ENCODE measurements around the gene CPNE5.

CPNE5 gene

GRCh38 chr6:36833182-36833789 lies 6.0 kb downstream of the CPNE5 start:
- DNase-seq: no peak

DNA sequence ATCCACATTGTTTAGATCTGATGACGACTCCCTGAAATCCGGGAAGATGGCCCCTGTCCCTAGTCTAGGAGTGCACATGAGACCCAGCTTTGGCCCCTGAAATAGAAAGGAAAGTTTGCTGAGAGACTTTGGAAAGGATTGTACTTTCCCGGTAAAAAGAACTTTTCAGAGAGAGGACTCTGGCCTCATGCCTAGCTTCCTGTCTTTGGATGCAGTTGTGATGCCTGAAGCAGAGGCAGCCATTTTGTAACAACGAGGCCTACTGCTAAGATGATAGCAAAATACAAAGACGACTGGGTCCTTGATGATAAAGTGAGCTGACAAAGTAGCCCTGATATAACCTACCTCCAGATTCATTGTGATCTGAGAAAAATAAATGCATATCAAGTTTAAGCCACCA lies 6.9 kb downstream of the CPNE5 start:
- no peak for DNase-seq

GRCh38 chr6:36830577-36830976 lies 8.7 kb downstream of the CPNE5 start:
- DNase-seq: no peak

GRCh38 chr6:36829919-36830544 lies 9.2 kb downstream of the CPNE5 start:
- DNase-seq: no peak

DNA sequence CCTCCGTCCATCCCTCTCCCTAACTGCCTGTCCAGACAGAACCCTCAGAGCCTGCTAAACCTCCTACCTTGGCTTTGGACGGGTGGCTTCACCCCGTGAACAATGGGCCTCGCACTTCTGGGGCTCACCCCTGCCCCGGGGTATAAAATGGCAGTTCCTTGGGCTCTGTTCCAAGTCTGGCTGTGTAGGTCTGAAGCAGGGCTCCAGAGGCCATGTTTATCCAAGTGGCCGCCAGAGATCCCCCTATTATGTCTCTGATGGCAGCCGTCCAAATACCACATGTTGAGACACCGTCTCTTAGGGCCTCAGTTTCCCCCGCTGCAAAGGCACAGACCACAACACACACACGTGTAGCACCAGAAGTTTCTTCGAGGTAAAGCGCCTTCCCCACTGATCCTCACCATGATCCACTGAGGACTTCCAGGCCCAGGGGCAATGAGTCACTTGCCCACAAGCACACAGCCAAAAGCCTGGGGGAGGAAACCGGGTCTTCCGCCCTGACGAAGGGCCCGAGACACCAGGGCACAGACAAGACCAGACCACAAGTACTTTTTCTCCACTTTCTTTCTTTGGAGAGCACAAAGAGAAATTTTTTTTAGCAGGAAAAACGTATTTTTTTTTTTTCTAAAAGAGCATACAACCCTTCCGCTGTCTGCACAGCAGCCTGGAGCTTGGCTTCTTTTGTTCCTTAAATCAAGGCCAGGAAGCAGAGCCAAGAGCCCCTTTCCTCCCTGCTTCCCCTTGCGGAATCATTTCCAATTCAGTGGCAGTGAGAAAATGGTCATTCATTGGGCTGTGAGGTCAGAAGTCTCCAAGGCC lies 11.8 kb downstream of the CPNE5 start:
- peak; percentile 51 for DNase-seq

DNA sequence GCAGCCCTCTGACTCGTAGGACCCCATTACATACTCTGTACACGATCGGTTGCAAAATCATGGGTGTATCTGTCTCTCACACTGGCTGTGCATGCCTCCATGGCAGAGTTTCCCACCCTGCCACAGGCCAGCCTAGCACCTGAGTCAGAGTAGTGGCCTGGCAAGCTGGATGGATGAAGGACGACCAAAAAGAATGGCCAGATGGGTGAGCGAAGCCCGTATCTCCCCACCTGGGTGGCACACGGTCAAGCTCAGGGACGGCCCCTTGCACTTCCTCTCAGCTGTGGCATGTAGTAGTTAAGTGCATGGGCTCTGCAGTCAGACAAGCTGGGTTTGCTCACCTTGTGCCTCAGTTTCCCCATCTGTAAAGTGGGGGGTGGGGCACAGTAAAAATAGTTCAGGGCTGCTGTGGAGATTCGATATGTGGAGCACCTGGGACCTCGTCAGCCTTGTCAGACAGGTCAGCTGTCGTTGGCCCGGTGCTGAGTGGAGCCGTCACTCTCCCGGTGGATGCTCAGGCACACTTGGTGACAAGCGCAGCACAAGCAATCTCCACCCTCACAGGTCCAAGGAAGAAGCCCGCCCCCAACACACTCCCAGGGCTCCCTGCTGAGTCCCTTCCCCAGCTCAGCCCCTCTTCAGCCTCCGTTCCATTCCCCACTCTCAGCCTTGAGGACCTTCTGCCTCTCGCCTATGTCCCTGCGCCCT lies 12.6 kb downstream of the CPNE5 start:
- no peak for DNase-seq

DNA sequence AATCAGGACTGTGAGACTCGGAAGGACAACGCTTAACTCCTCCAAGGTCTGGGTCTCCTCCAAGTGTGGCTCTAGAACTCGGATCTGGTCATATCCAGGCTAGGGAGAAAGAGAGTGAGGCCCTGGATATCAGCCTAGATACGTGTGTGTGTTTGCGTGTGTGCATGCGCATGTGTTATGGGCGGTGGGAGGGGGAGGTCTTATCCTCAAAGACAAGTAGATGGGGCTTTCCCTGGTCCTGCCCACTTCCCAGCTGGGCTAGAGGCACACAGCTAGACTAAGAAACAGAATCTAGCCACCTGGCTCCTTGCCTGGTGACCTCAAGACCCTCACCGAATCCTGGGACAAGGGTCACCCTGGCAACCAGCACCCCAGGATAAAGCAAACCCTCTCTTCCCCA lies 13.2 kb downstream of the CPNE5 start:
- no peak for DNase-seq

DNA sequence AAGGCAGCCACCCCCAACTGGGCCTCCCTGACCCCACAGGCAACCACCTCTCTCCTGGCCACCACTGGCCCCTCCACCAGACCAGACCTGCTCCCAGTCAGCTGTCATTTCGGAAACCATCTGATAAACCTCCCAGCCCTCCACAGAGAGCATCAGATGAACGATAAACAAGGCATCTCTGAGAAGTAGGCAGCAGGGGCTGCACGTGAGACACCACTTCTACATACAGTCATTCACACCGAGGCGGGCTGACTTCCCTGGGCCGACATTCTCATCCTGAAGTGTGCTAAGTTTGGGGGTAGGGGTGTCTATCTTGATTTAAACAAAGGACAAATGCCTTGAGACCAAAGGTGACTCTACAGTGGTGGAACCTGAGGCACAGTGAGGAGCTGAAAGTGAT lies 13.8 kb downstream of the CPNE5 start:
- DNase-seq: no peak

GRCh38 chr6:36824253-36824652 lies 15.0 kb downstream of the CPNE5 start:
- DNase-seq: no peak

DNA sequence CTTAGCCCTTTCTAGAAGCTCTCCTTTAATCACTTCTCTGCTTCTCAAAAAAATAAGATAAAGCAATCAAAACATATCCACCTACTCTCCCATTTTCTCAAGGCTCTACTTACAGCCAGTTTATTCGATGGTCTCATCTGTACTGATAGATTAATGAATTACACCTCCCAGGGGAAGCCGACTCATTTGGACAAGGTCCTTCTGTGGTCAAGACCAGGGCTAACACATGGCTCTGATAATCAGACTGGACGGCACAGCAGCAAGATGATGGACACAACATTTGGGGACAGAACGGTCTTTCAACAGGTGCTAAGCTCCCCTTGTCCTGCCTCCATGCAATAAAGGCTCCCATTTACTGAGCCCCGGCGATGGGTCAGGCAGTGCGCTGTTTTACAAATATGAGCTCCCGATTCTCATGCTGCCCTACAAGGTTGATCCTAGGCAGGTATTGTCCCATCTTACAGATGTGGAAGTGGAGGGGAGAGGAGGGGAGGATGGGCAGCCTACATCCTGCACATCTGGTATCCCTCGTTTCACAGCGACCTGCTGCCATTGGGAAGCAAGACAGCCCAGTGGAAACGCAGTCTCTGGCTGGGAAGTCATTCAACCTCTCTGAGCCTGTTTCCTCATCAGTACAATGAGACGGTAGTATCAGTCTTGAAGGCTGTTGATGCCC lies 15.7 kb downstream of the CPNE5 start:
- no peak for DNase-seq

- DNase-seq: peak; percentile 83
Measured at GRCh38 chr6:36822506-36823269, 16.6 kb downstream of the CPNE5 start.

GRCh38 chr6:36821581-36822335 lies 17.5 kb downstream of the CPNE5 start:
- DNase-seq: no peak

- peak; percentile 53 for DNase-seq
Measured at GRCh38 chr6:36820700-36821580, 18.3 kb downstream of the CPNE5 start.

GRCh38 chr6:36818756-36819155 lies 20.5 kb downstream of the CPNE5 start:
- DNase-seq: no peak

DNA sequence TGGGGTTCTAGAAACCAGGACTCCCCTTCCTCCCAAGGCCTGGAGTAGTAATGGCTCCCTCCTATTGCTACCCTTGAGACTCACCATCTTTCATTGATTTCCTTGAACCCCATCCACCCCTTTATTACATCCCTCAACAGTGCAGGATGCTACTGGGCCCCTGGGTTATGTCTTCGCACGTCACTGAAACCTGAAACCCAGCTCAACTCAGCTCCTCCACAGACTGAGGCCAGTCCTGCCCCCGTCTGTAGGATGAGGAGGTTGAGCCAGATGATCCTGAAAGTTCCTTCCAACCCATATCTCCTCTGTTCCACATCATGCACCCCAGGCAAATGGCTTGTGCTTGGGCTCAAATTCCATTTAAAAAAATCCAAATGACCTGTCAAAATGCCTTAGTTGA lies 21.4 kb downstream of the CPNE5 start:
- no peak for DNase-seq

DNA sequence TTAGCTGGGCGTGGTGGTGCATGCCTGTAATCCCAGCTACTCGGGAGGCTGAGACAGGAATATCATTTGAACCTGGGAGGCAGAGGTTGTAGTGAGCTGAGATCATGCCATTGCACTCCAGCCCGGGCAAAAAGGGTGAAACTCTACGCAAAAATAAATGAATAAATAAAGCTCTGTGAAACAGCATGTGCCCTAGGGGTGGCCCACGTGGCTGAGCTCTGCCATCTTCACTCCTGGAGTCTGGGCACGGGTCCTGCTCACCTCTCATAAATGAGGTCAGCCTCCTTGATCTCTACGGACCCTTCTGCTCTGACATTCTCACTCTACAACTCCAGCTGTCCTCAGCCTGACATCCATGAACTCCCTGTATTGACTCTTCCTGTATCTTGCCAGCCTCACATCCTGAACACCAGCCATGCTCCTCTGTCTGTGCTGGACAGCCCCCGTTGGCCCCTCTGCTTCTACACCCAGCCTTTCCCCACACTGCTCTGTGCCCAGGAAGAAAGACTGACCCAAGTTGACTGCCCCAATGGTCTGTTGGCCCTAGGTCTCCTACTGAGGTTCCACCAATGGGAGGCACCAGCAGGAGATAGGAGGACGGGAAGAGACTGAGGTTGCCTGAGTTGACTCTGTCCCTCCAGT lies 21.9 kb downstream of the CPNE5 start:
- no peak for DNase-seq

- no peak for DNase-seq
Measured at GRCh38 chr6:36815962-36816735, 23.1 kb downstream of the CPNE5 start.

- DNase-seq: no peak
Measured at GRCh38 chr6:36814249-36814648, 25.0 kb downstream of the CPNE5 start.

- no peak for DNase-seq
Measured at GRCh38 chr6:36813526-36813925, 25.7 kb downstream of the CPNE5 start.
